Left renal pelvis (tissue), 4 donors: ENCODE measurements around the gene C1GALT1. TPM values are rescaled to one million over a fixed set of nuclear protein-coding genes. Genes with fewer than 3 reads are reported as not detected.
"Not testable (repeated sequence)": the region's sequence is repeated elsewhere in the genome, so short reads cannot be mapped to it uniquely, and the experiment has no call there.

Experiments used
- DNase-seq, 4 donors: peaks; one replicate each; pipeline ENCODE4 v3.0.0-alpha.2; 2013; ENCODE audit warnings: low read depth in 4 of 4, low spot score in 3 of 4
- polyA plus RNA-seq, 4 donors: library from polyadenylated mRNA; unstranded; fragments of 120-200 nt; gene quantifications; one replicate each; pipeline ENCODE4 v1.2.1, GENCODE V29; 2013; ENCODE audit not compliant: insufficient read length in 4 of 4

C1GALT1 gene
- polyA plus RNA-seq: 10 to 100 TPM; 32.4 to 53.6 (median 46.0) TPM

DNA sequence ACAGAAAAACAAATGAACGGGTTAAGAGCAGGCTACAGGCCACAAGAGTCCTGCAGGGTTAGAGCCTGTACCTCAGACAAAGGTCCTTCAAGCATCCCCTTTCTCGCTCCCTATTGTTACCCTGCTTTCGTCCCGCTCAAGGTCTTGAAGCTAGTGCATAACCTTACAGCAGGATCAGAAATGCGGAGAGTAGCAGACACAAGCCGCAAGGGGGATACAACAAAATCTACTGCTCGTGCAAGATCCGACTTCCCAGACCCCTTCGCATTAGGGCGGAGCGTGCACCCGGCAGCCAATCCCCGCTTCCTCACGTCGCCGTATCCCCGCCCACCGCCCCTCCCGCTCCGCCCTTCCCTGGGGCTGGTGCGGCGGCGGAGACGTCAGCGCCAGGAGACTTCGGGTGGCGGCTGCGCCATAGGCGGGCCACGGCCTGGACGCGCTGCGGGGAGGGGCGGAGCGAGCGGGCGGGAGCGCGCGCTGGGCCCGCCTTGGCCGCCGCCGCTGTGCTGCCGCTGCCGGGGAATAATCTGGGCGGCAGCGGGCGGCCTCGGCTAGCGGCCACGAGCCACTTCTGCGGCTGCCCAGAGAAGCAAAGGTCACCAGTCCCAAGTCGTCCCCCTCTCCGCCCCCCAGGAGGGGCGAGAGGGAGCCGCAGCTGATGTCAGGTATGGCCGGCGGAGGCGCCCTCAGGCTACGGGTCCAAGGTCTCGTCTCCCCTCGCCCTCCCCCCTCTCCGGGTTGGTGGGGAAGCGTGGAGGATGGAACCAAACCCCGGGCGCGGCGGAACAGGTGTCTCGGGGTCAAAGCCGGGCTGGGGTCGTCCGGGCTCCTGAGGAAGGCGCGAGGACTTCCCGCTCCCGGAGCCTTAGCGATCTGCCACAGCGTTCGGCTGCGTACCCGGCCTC is at the start of gene C1GALT1:
TSS of gene C1GALT1 (plus strand) at position 389 of the 905 bp plus-strand sequence. CDS start 51,776 bp downstream, outside the sequence.
- DNase-seq: peak; percentile 90 to 95 (median 93)

DNA sequence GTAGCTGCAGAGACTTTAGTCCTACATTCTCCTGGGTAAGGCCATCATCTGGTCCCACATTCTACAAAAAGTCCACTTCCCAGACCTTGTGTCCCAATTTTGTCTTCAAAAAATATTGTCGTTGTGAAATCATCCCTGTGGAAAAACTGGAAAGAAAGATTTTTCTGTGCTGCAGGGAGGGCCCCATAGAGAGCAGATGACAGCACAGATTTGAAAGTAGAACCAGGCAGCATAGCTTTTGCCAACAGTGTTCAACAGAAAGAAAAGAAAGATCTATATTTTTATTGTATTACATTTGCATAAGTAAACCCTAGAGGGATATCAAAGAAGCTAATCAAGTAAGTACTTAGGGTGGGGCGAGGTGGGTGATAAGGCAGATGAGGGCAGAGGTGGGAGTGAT is 48.3 kb upstream of the C1GALT1 start:
- DNase-seq: no peak

- no peak for DNase-seq
Observed at GRCh38 chr7:7135074-7135473, 47.3 kb upstream of the C1GALT1 start.

GRCh38 chr7:7135924-7136323 is 46.4 kb upstream of the C1GALT1 start:
- DNase-seq: not testable (repeated sequence)

GRCh38 chr7:7136466-7137381 is 45.6 kb upstream of the C1GALT1 start:
- DNase-seq: no peak

- DNase-seq: no peak
Observed at GRCh38 chr7:7138897-7139296, 43.4 kb upstream of the C1GALT1 start.

DNA sequence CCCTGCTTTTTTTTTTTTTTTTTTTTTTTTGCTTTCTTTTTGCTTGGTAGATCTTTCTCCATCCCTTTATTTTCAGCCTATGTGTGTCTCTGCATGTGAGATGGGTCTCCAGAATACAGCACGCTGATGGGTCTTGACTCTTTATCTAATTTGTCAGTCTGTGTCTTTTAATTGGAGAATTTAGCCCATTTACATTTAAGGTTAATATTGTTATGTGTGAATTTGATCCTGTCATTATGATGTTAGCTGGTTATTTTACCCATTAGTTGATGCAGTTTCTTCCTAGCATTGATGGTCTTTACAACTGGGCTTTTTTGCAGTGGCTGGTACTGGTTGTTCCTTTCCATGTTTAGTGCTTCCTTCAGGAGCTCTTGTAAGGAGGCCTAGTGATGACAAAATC is 38.9 kb upstream of the C1GALT1 start:
- not testable (repeated sequence) for DNase-seq

DNA sequence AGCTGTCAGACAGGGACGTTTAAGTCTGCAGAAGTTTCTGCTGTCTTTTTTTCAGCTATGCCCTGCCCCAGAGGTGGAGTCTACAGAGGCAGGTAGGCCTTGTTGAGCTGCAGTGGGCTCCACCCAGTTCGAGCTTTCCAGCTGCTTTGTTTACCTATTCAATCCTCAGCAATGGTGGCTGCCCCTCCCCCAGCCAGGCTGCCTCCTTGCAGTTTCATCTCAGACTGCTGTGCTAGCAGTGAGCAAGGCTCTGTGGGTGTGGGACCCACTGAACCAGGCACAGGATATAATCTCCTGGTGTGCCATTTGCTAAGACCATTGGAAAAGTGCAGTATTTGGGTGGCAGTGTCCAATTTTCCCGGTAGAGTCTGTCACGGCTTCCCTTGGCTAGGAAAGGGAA is 37.2 kb upstream of the C1GALT1 start:
- DNase-seq: not testable (repeated sequence)

DNA sequence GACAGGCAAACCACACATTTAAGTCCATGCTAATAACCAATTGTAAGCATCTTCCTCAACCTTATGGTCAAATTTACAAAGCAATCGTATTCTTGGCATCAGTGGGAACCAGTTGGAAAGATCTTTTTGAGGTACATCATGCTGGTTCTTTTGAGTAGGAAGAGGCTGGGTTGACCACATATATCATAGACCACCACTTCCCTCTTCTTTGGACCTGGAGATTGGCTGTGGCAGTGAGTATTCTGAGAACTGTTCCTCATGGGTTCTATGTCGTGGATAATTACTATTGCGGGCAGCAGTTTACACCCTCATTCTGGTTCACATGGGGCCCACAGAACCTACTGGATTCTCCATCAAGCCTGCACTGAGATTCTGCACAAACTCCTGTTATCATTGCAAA is 35.5 kb upstream of the C1GALT1 start:
- DNase-seq: no peak

DNA sequence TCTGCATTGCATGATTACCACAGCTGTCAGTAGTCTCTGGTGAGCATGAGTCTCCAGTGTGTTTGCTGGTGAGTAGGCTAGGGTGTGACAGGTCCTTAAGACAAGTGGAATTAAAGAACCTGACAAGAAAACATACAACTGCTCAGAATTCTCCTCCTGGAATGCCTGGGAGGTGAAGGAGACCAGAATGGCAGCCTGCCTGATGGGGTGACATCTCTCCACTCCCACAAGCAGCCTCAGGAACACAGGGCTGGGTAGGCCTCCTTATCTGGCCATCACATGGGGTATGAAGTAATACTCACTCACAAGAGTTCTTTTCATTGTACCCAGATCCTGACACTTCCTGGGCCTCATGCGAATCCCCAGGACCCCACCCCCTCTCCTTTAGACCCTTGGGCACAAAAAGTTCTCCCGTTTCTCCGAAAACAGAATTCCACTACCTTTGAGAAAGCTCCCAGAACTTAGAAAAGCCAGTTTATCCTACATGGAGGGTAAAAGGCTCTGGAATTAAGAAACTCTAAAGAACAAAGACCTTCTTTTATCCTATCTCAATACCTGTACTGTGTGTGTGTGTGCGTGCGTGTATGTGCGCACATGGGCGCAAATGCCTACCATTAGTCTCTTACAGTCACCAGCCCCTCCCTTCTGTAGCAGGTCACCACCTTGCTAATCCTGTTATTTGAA is 33.4 kb upstream of the C1GALT1 start:
- DNase-seq: no peak

DNA sequence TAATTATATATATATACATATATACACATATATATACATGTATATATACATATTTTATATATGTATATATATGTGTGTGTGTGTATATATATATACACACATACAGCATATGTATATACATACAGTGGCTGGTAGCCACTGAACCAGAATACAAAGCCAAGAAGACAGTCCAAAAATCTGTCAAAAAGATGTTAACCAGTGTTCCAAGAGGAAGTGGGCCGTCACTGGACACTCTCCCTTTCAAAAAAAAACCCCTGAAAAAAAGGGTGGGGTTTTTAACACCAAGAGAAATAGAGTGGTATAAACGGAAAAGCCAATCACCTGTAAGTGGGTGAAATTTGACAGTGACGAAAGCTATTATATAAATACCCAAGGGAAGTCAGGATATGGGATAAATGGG is 31.1 kb upstream of the C1GALT1 start:
- DNase-seq: no peak

DNA sequence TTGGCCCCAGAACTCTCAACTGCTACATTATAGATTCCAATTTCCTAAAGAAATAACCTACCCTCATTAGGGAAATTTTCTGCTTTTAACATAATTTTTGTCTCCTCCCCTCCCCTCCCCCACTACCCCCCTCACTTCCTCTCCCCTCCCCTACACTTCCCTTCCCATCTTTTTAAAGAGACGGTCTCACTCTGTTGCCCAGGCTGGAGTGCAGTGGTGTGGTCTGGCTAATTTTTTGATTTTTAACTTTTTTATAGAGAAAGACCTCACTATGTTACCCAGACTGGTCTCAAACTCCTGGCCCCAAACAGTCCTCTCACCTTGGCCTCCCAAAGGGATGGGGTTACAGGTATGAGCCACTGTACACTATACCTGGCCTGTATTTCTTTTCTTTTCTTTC is 30.5 kb upstream of the C1GALT1 start:
- no peak for DNase-seq

DNA sequence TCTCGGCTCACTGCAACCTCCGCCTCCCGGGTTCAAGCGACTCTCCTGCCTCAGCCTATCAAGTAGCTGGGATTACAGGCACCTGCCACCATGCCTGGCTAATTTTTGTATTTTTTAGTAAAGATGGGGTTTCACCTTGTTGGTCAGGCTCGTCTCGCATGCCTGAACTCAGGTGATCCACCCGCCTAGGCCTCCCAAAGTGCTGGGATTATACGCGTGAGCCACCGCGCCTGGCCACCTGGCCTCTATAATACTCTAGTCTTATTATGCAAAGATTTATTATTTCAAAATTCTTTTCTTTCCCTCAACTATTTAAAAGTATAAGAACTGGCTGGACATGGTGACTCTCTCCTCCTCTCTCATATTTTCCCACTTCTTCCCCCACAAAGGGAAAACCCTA is 30.0 kb upstream of the C1GALT1 start:
- no peak for DNase-seq

GRCh38 chr7:7154355-7154754 is 28.0 kb upstream of the C1GALT1 start:
- not testable (repeated sequence) for DNase-seq

- DNase-seq: no peak
Observed at GRCh38 chr7:7156663-7157062, 25.7 kb upstream of the C1GALT1 start.

- no peak for DNase-seq
Observed at GRCh38 chr7:7157177-7157886, 25.0 kb upstream of the C1GALT1 start.

GRCh38 chr7:7157887-7158271 is 24.5 kb upstream of the C1GALT1 start:
- DNase-seq: no peak

DNA sequence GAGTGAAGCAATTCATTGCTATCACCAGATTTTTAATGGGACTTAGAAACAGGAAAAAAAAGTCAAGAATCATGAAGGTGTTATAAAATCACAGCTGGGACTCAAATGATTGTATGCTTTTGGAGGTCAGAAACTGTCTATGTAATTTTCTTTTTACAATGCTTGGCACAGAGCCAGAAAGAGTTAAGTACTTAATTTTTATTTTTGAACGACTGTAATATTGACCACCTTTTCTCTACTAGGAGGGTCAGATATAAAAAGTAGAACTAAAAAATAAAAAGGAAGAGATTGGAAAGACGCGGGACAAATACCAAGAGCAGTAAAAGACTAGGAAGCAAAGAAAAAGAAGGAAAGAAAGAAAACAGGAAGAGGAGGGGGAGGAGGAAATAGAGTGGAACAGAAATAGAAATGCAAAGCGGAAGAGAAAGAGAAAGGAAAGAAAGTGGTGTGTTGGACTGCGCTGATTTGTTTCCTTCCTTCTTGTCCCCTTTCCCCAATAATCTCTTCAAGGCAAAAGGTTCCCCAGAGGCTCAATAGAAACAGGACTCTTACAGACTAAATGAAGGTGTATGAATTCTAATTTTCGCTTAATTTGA is 23.2 kb upstream of the C1GALT1 start:
- DNase-seq: no peak

GRCh38 chr7:7164591-7164990 is 17.8 kb upstream of the C1GALT1 start:
- no peak for DNase-seq

- DNase-seq: no peak
Observed at GRCh38 chr7:7165372-7165771, 17.0 kb upstream of the C1GALT1 start.
